ENCODE data around the gene NOS3.

NOS3 gene

DNA sequence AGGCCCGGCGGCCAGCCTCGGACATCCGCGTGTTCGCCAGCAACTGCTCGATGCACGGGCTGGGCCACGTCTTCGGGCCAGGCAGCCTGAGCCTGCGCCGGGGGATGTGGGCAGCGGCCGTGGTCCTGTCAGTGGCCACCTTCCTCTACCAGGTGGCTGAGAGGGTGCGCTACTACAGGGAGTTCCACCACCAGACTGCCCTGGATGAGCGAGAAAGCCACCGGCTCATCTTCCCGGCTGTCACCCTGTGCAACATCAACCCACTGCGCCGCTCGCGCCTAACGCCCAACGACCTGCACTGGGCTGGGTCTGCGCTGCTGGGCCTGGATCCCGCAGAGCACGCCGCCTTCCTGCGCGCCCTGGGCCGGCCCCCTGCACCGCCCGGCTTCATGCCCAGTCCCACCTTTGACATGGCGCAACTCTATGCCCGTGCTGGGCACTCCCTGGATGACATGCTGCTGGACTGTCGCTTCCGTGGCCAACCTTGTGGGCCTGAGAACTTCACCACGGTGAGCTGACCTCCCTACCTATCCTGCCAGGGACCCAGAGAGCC is 58.2 kb downstream of the NOS3 start:
- Histone ChIP-seq H3K56ac (ENCODE audit: low read length) (no peak overlapping the region), H2BK120ac (ENCODE audit: low read depth, low read length) (no peak overlapping the region), H2BK5ac (ENCODE audit: low read length) (no peak overlapping the region), H3K18ac (ENCODE audit: low read length) (no peak overlapping the region), H3K27me3 (ENCODE audit: insufficient read depth, low read length, poor library complexity) (peaks cover 1% of the 10 kb centered on the region), H2AK5ac (ENCODE audit: low read length) (no peak overlapping the region), H3K9ac (ENCODE audit: low read length) (no peak overlapping the region), H3K27ac (ENCODE audit: low read depth, low read length) (no peak overlapping the region), H4K8ac (ENCODE audit: low read depth, low read length) (no peak overlapping the region), H3K79me1 (ENCODE audit: low read length) (no peaks in the 10 kb centered on the region), H3K4me1 (ENCODE audit: control insufficient read depth, low read depth, low read length) (no peaks in the 10 kb centered on the region), H4K5ac (ENCODE audit: low read length) (no peak overlapping the region), H3K4me3 (ENCODE audit: low read length) (no peak overlapping the region), H3K4me2 (ENCODE audit: low read length) (no peak overlapping the region), H3K79me2 (ENCODE audit: control insufficient read depth, insufficient read depth, low read length) (no peaks in the 10 kb centered on the region), H2BK15ac (replicated peaks; ENCODE audit: low read depth) (no peak overlapping the region), H3K23ac (ENCODE audit: low read length) (no peak overlapping the region), H3K36me3 (ENCODE audit: control insufficient read depth, insufficient read depth, low read length) (no peaks in the 10 kb centered on the region), H3K4ac (ENCODE audit: low read depth, low read length) (no peak overlapping the region)
- no peak for DNase-seq
- no CpG with 5 or more reads among the region's 38 CpGs for WGBS (ENCODE audit: extremely low coverage, insufficient coverage, low lambda C conversion rate)

DNA sequence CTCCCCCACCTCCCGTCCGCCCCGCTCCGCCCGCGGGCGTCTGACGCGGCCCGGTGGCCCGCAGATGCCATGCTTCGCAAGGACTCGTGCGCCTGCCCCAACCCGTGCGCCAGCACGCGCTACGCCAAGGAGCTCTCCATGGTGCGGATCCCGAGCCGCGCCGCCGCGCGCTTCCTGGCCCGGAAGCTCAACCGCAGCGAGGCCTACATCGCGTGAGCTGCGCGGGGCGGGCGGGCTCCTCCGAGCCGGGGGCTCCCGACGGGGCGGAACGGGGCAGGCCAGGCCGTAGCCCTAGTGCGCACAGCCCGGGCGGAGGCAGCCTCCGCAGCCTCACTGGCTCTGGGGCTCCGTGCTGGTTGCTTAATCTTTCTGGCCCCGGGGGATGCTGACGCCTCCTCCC is 60.3 kb downstream of the NOS3 start:
- no peaks in the 10 kb centered on the region for H3K79me2 ChIP-seq (ENCODE audit: control insufficient read depth, insufficient read depth, low read length)
- H2AK5ac ChIP-seq (ENCODE audit: low read length) = no peak overlapping the region
- no peak overlapping the region for H3K27ac ChIP-seq (ENCODE audit: low read depth, low read length)
- H3K4ac ChIP-seq (ENCODE audit: low read depth, low read length) = no peak overlapping the region
- no peak overlapping the region for H3K4me3 ChIP-seq (ENCODE audit: low read length)
- H4K5ac ChIP-seq (ENCODE audit: low read length) = no peak overlapping the region
- DNase-seq = peak; percentile 89
- no peak overlapping the region for H2BK5ac ChIP-seq (ENCODE audit: low read length)
- no peaks in the 10 kb centered on the region for H3K79me1 ChIP-seq (ENCODE audit: low read length)
- H3K36me3 ChIP-seq (ENCODE audit: control insufficient read depth, insufficient read depth, low read length) = no peaks in the 10 kb centered on the region
- H3K4me1 ChIP-seq (ENCODE audit: control insufficient read depth, low read depth, low read length) = no peaks in the 10 kb centered on the region
- WGBS (ENCODE audit: extremely low coverage, insufficient coverage, low lambda C conversion rate) = no CpG with 5 or more reads among the region's 50 CpGs
- H3K4me2 ChIP-seq (ENCODE audit: low read length) = no peak overlapping the region
- H2BK15ac ChIP-seq (replicated peaks; ENCODE audit: low read depth) = no peak overlapping the region
- H3K23ac ChIP-seq (ENCODE audit: low read length) = no peak overlapping the region
- no peak overlapping the region for H4K8ac ChIP-seq (ENCODE audit: low read depth, low read length)
- H2BK120ac ChIP-seq (ENCODE audit: low read depth, low read length) = no peak overlapping the region
- H3K9ac ChIP-seq (ENCODE audit: low read length) = no peak overlapping the region
- H3K56ac ChIP-seq (ENCODE audit: low read length) = no peak overlapping the region
- H3K18ac ChIP-seq (ENCODE audit: low read length) = no peak overlapping the region
- H3K27me3 ChIP-seq (ENCODE audit: insufficient read depth, low read length, poor library complexity) = peaks cover 1% of the 10 kb centered on the region

DNA sequence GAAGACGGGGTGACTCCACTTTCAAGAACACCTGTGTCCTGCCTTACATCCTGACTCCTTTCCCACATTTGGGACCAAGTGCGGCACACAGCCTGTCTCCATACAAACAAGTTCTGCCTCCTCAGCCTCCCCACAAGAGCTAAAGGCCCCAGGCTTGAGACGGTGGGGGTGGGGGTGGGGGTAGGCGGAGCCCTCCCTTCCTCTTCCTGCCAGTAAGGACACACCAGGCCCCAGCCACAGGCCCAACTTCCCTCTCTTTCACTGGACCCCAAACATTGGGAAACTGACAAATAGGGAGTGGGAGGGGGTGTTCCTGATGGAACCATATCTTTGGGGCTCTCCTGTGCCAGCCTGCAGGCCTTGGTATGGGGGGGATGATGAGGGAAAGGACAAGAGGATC is 62.3 kb downstream of the NOS3 start:
- WGBS (ENCODE audit: extremely low coverage, insufficient coverage, low lambda C conversion rate) = no CpG with 5 or more reads among the region's 4 CpGs
- H3K27ac ChIP-seq (ENCODE audit: low read depth, low read length) = no peak overlapping the region
- no peak overlapping the region for H2BK5ac ChIP-seq (ENCODE audit: low read length)
- H2BK15ac ChIP-seq (replicated peaks; ENCODE audit: low read depth) = no peak overlapping the region
- H3K56ac ChIP-seq (ENCODE audit: low read length) = no peak overlapping the region
- H3K36me3 ChIP-seq (ENCODE audit: control insufficient read depth, insufficient read depth, low read length) = no peaks in the 10 kb centered on the region
- H3K4me1 ChIP-seq (ENCODE audit: control insufficient read depth, low read depth, low read length) = peaks cover 3% of the 10 kb centered on the region
- H2AK5ac ChIP-seq (ENCODE audit: low read length) = no peak overlapping the region
- no peaks in the 10 kb centered on the region for H3K79me2 ChIP-seq (ENCODE audit: control insufficient read depth, insufficient read depth, low read length)
- H3K79me1 ChIP-seq (ENCODE audit: low read length) = no peaks in the 10 kb centered on the region
- no peak overlapping the region for H3K4ac ChIP-seq (ENCODE audit: low read depth, low read length)
- no peak for DNase-seq
- H3K23ac ChIP-seq (ENCODE audit: low read length) = no peak overlapping the region
- H3K27me3 ChIP-seq (ENCODE audit: insufficient read depth, low read length, poor library complexity) = peaks cover 1% of the 10 kb centered on the region
- H4K5ac ChIP-seq (ENCODE audit: low read length) = no peak overlapping the region
- no peak overlapping the region for H3K18ac ChIP-seq (ENCODE audit: low read length)
- H3K4me2 ChIP-seq (ENCODE audit: low read length) = no peak overlapping the region
- H3K4me3 ChIP-seq (ENCODE audit: low read length) = no peak overlapping the region
- H4K8ac ChIP-seq (ENCODE audit: low read depth, low read length) = no peak overlapping the region
- no peak overlapping the region for H3K9ac ChIP-seq (ENCODE audit: low read length)
- no peak overlapping the region for H2BK120ac ChIP-seq (ENCODE audit: low read depth, low read length)

DNA sequence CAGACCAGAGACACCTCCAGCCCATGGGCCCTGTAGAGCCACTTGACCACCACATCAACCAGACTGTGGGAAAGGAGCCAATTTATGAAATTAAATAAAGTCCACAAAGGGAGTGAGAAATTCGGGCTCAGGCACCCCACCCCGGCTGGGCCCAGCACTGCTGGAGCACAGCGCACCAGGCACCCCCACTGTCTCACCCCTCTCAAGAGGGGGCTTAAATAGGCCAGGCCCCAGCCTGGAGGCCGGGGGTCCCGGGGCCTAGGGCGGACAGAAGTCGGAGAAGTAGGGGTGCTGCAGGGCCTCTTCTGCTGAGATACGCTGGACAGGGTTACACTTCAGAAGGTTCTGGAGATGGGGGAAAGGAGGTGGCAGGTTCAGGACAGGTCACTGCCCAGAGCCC is 62.9 kb downstream of the NOS3 start:
- Histone ChIP-seq H3K36me3 (ENCODE audit: control insufficient read depth, insufficient read depth, low read length) (no peaks in the 10 kb centered on the region), H2BK15ac (replicated peaks; ENCODE audit: low read depth) (no peak overlapping the region), H2BK5ac (ENCODE audit: low read length) (no peak overlapping the region), H3K79me1 (ENCODE audit: low read length) (no peaks in the 10 kb centered on the region), H3K56ac (ENCODE audit: low read length) (no peak overlapping the region), H3K4ac (ENCODE audit: low read depth, low read length) (no peak overlapping the region), H4K5ac (ENCODE audit: low read length) (no peak overlapping the region), H2BK120ac (ENCODE audit: low read depth, low read length) (no peak overlapping the region), H3K4me2 (ENCODE audit: low read length) (no peak overlapping the region), H3K79me2 (ENCODE audit: control insufficient read depth, insufficient read depth, low read length) (no peaks in the 10 kb centered on the region), H3K4me1 (ENCODE audit: control insufficient read depth, low read depth, low read length) (peaks cover 7% of the 10 kb centered on the region), H3K18ac (ENCODE audit: low read length) (no peak overlapping the region), H3K4me3 (ENCODE audit: low read length) (no peak overlapping the region), H4K8ac (ENCODE audit: low read depth, low read length) (no peak overlapping the region), H3K27ac (ENCODE audit: low read depth, low read length) (no peak overlapping the region), H3K27me3 (ENCODE audit: insufficient read depth, low read length, poor library complexity) (peaks cover 1% of the 10 kb centered on the region), H3K23ac (ENCODE audit: low read length) (no peak overlapping the region), H3K9ac (ENCODE audit: low read length) (no peak overlapping the region), H2AK5ac (ENCODE audit: low read length) (no peak overlapping the region)
- no CpG with 5 or more reads among the region's 8 CpGs for WGBS (ENCODE audit: extremely low coverage, insufficient coverage, low lambda C conversion rate)
- DNase-seq = no peak

DNA sequence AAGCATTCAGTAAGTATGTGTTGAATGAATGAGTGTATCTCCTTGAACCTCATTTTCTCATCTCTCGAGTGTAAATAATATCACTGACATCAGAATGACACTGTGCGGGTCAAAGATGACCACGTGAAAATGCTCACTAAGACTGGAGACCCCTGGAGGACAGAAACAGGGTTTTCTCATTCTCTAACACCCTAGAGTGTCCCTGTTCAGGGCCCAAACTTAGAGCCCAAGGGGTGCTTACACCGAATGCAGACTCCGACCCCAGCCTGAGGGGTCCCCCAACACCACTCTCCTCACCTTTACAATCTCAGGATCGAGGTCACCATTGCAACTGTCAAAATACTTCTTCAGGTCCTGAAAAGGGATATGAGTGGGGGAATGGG is 65.5 kb downstream of the NOS3 start:
- no peak overlapping the region for H3K27ac ChIP-seq (ENCODE audit: low read depth, low read length)
- H4K5ac ChIP-seq (ENCODE audit: low read length) = no peak overlapping the region
- peaks cover 6% of the 10 kb centered on the region for H3K79me1 ChIP-seq (ENCODE audit: low read length)
- H3K23ac ChIP-seq (ENCODE audit: low read length) = no peak overlapping the region
- no peak overlapping the region for H2BK15ac ChIP-seq (replicated peaks; ENCODE audit: low read depth)
- H3K56ac ChIP-seq (ENCODE audit: low read length) = no peak overlapping the region
- DNase-seq = no peak
- no peaks in the 10 kb centered on the region for H3K27me3 ChIP-seq (ENCODE audit: insufficient read depth, low read length, poor library complexity)
- no peaks in the 10 kb centered on the region for H3K36me3 ChIP-seq (ENCODE audit: control insufficient read depth, insufficient read depth, low read length)
- no peak overlapping the region for H2AK5ac ChIP-seq (ENCODE audit: low read length)
- no CpG with 5 or more reads among the region's 6 CpGs for WGBS (ENCODE audit: extremely low coverage, insufficient coverage, low lambda C conversion rate)
- no peak overlapping the region for H2BK120ac ChIP-seq (ENCODE audit: low read depth, low read length)
- no peak overlapping the region for H3K4me2 ChIP-seq (ENCODE audit: low read length)
- no peak overlapping the region for H3K9ac ChIP-seq (ENCODE audit: low read length)
- peaks cover 15% of the 10 kb centered on the region for H3K4me1 ChIP-seq (ENCODE audit: control insufficient read depth, low read depth, low read length)
- H3K18ac ChIP-seq (ENCODE audit: low read length) = no peak overlapping the region
- H3K79me2 ChIP-seq (ENCODE audit: control insufficient read depth, insufficient read depth, low read length) = no peaks in the 10 kb centered on the region
- H3K4me3 ChIP-seq (ENCODE audit: low read length) = no peak overlapping the region
- no peak overlapping the region for H3K4ac ChIP-seq (ENCODE audit: low read depth, low read length)
- H4K8ac ChIP-seq (ENCODE audit: low read depth, low read length) = no peak overlapping the region
- H2BK5ac ChIP-seq (ENCODE audit: low read length) = no peak overlapping the region
